Neutrophil (primary cell): ENCODE measurements around the gene ABLIM1.

Experiments
- H3K27ac ChIP-seq: fragments of 200-600 bp; sonication (generic); 2 replicates; pipeline ENCODE4 v1.5.1; 2016; ENCODE audit warnings: mild to moderate bottlenecking, moderate library complexity
- H3K27me3 ChIP-seq: fragments of 200-600 bp; sonication (generic); 2 replicates; pipeline ENCODE4 v1.6.0; 2016; ENCODE audit warnings: mild to moderate bottlenecking
- H3K36me3 ChIP-seq: fragments of 200-600 bp; sonication (generic); 2 replicates; pipeline ENCODE4 v1.5.1; 2017
- H3K4me1 ChIP-seq, 2 experiments: fragments of 200-600 bp in 1 of 2; sonication (generic) in 1 of 2; 1 replicate in 1 of 2; 2 replicates in 1 of 2; pipeline versions ENCODE4 v1.5.1 to v1.6.1; 2013 to 2016; ENCODE audit warnings: low read depth in 1 of 2, low read length in 1 of 2, mild to moderate bottlenecking in 1 of 2, moderate library complexity in 1 of 2; ENCODE audit not compliant: control insufficient read depth in 1 of 2, insufficient read depth in 1 of 2
- H3K4me3 ChIP-seq, 2 experiments: fragments of 200-600 bp in 1 of 2; sonication (generic) in 1 of 2; 1 replicate in 1 of 2; 2 replicates in 1 of 2; pipeline ENCODE4 v1.5.1; 2013 to 2016; ENCODE audit warnings: low read depth in 1 of 2, low read length in 1 of 2, mild to moderate bottlenecking in 1 of 2, moderate library complexity in 1 of 2
- H3K9me3 ChIP-seq: fragments of 200-600 bp; sonication (generic); 2 replicates; pipeline ENCODE4 v1.5.1; 2016
- CTCF ChIP-seq: fragments of 200-600 bp; sonication (generic); IDR thresholded peaks from 2 replicates; pipeline ENCODE4 v1.5.1; 2016; ENCODE audit warnings: antibody characterized with exemption

ABLIM1 gene

DNA sequence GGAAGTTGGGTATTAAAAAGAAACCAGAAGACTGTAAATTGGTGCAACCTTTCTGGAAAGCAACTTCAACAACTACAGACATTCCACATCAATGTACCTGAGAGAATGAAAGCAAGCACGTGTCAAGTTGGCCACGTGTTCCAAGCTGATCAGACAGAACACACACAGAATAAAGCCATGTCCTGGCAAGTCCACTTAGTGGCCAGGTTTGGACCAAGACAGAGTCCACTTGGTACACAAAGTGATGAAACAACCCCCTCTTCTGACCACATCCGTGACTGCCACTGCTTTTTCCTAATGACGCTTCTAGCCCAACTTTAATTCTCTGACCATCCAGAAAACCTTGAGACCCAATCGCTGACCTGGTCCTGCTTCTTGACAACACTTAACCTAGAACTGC, 109.4 kb downstream of the ABLIM1 start:
- peaks cover 28% of the 10 kb centered on the region for H3K27me3 ChIP-seq
- H3K9me3 ChIP-seq: no peaks in the 10 kb centered on the region
- peaks cover 12 to 13% of the 10 kb centered on the region in 2 experiments for H3K4me1 ChIP-seq
- no peak overlapping the region for H3K4me3 ChIP-seq
- TF ChIP-seq CTCF: no peak
- H3K36me3 ChIP-seq: no peaks in the 10 kb centered on the region
- no peak overlapping the region for H3K27ac ChIP-seq

GRCh38 chr10:114547514-114547913, 110.6 kb downstream of the ABLIM1 start:
- Histone ChIP-seq H3K9me3 (no peaks in the 10 kb centered on the region), H3K36me3 (no peaks in the 10 kb centered on the region), H3K27me3 (peaks cover 28% of the 10 kb centered on the region), H3K4me3 (no peak overlapping the region), H3K27ac (no peak overlapping the region), H3K4me1 (peaks cover 12 to 21% of the 10 kb centered on the region in 2 experiments)
- no peak for TF ChIP-seq CTCF

GRCh38 chr10:114547056-114547455, 111.0 kb downstream of the ABLIM1 start:
- peaks cover 12 to 21% of the 10 kb centered on the region in 2 experiments for H3K4me1 ChIP-seq
- no peaks in the 10 kb centered on the region for H3K9me3 ChIP-seq
- no peak for TF ChIP-seq CTCF
- H3K36me3 ChIP-seq: no peaks in the 10 kb centered on the region
- no peak overlapping the region for H3K4me3 ChIP-seq
- no peak overlapping the region for H3K27ac ChIP-seq
- H3K27me3 ChIP-seq: peaks cover 28% of the 10 kb centered on the region

DNA sequence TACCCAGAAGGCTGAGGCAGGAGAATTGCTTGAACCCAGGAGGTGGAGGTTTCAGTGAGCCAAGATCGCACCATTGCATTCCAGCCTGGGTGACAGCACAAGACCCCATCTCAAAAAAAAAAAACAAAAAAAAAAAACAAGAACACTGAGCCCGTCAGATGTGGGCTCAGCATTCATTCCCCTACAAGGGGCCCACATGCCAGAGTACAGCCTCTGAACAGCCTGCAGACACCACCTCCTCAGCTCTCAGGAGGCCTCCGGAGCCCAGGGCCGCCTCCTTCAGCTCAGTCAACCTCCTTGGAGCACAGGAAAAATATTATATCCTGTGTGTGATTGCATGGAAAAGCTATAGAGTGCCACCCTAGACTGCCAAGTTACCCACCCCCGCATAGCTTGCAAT, 112.3 kb downstream of the ABLIM1 start:
- peaks cover 28% of the 10 kb centered on the region for H3K27me3 ChIP-seq
- no peak overlapping the region for H3K4me3 ChIP-seq
- H3K36me3 ChIP-seq: no peaks in the 10 kb centered on the region
- peaks cover 12 to 21% of the 10 kb centered on the region in 2 experiments for H3K4me1 ChIP-seq
- no peak overlapping the region for H3K27ac ChIP-seq
- no peaks in the 10 kb centered on the region for H3K9me3 ChIP-seq
- TF ChIP-seq CTCF: no peak

DNA sequence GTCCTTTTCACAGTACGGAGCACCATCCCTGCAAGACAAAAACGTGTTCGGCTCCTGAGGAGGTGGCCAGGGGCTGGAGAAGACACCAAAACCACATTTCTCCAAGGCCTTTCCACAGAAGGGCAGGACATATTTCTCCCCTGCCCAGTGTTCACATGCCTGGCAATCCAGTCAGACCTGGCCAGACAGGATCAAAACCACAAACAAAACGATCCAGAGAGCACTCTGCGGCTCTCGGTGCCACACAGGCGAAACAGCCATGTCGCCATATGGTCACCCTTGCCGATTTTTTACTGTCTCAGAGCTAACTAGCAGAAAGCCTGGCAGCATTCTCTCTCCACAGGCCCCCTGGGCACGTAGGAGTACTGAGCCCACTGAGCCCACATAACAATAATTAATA, 113.0 kb downstream of the ABLIM1 start:
- no peak for TF ChIP-seq CTCF
- H3K27me3 ChIP-seq: peaks cover 28% of the 10 kb centered on the region
- H3K27ac ChIP-seq: no peak overlapping the region
- peaks cover 12 to 21% of the 10 kb centered on the region in 2 experiments for H3K4me1 ChIP-seq
- H3K9me3 ChIP-seq: no peaks in the 10 kb centered on the region
- H3K36me3 ChIP-seq: no peaks in the 10 kb centered on the region
- H3K4me3 ChIP-seq: no peak overlapping the region
